GM21619 (cell line): ENCODE results near the gene TMEM37.

Experiments
- ATAC-seq: cut with Tn5 transposase; IDR thresholded peaks from one replicate; pipeline ENCODE4 v1.9.1; 2021; ENCODE audit not compliant: unreplicated experiment

Gene TMEM37

DNA sequence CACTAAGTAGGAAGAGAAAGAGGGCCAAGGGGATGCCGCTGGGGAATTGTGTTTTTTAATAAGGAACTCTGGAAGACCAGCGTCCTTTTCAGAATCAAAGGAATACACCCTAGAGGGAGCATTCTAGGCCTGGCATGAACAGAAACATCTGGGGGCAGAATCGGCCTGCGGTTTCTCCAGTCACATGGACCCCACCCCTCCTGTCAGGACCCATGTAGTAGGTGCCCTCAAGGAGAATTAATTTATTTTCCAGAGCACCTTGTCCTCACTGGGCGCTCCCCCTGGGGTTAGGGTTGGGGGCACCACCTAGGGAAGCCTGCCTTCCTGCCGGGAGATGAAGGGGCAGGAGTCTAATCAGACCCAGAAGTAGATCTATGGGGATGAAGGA is 44.2 kb downstream of the TMEM37 start:
- no peak for ATAC-seq

GRCh38 chr2:119476301-119477112 is 44.9 kb downstream of the TMEM37 start:
- peak; percentile 58 for ATAC-seq

GRCh38 chr2:119477113-119477505 is 45.5 kb downstream of the TMEM37 start:
- ATAC-seq = no peak

GRCh38 chr2:119478188-119478977 is 46.7 kb downstream of the TMEM37 start:
- ATAC-seq = no peak

- no peak for ATAC-seq
Measured at GRCh38 chr2:119478978-119479295, 47.3 kb downstream of the TMEM37 start.

DNA sequence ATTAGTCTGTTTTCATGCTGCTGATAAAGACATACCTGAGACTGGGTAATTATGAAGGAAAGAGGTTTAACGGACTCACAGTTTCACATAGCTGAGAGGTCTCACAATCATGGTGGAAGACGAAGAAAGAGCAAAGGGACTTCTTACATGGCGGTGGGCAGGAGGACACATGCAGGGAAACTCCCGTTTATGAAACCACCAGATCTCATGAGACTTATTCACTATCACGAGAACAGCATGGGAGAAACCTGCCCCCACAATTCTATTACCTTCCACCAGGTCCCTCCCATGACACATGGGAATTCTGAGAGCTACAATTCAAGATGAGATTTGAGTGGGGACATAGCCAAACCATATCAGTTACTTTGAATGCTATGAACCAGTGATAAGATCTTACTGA is 48.5 kb downstream of the TMEM37 start:
- ATAC-seq = no peak

DNA sequence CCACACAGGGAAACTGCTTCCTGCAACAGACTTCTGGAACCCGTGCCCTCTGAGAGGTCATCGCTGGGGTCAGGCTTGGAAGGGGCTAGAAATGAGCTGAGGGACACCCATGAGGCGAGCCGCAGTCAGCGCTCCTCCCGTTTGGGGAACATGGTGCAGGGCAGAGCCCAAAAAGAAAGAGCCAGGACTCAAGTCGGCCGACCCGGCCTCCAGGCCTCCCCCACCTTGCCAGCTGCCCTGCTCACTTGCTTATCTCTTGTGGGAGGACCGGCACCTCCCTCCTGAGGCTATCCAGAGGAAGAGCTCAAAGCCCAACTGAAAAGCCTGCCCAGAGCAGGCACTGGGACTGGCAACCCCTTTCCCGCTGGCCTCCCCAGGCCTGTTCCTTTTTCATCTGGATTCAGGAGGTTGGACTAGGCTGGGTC is 49.1 kb downstream of the TMEM37 start:
- ATAC-seq = no peak

DNA sequence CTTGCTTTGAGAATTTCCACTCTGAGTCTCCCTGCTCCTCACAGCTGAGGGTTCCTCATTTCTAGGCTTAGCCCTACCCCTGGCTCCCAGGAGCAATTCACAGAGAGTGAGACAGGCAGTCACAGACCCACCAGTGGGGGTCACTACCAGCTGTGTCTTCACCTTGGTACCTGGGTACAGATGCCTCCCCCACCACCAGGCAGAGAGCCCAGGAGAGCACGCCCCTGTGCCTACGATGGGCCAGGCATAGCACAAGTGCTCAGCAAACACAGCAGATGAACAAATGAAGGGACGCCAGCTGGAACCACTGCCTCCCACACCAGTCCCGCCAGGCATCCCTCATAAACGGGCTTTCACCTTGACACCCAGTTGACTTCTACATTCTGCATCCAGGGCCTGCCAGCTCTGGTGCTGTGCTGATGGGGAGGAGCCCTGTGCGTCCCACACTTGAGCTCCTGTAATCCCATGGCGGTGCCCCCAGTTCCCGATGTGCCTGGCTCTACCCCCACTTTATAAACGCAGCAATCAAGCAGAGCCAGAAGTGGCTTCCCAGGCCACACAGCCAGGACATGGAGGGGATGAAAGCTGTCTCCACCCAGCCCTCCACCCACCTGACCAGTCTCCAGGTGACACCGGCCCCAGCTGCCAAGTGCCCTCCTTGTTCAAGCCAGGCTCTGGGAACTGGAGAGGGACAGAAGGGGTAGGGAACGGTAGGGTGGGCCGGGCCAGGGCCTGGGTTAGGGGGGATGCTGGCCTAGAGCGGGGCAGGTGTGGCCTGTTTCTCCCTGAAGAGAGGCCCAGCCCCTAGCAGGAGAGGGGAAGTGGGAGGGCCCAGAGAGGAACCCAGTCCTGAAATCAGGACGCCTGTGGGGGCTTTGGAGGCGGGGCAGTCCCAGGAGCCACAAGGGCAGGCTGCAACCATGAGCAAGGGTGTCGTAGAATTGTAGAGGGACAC is 50.1 kb downstream of the TMEM37 start:
- no peak for ATAC-seq

GRCh38 chr2:119482481-119483394 is 51.1 kb downstream of the TMEM37 start:
- no peak for ATAC-seq

DNA sequence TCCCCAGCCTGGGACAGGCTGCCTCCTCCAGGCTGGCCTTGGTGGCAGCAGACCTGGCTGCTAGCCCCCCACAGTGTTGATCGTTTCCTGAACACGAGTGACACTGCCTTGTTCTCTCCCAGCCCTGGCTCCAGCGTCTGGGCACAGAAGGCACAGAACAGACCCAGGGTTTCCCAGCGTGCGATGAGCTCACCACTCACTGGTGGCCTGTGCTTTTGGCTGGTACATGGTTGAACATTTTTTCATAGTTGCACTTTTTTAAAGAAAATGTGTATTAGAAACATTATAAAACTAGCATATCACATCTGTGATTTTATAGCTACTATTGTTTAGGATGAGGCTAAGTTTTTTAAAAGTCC is 51.7 kb downstream of the TMEM37 start:
- no peak for ATAC-seq

DNA sequence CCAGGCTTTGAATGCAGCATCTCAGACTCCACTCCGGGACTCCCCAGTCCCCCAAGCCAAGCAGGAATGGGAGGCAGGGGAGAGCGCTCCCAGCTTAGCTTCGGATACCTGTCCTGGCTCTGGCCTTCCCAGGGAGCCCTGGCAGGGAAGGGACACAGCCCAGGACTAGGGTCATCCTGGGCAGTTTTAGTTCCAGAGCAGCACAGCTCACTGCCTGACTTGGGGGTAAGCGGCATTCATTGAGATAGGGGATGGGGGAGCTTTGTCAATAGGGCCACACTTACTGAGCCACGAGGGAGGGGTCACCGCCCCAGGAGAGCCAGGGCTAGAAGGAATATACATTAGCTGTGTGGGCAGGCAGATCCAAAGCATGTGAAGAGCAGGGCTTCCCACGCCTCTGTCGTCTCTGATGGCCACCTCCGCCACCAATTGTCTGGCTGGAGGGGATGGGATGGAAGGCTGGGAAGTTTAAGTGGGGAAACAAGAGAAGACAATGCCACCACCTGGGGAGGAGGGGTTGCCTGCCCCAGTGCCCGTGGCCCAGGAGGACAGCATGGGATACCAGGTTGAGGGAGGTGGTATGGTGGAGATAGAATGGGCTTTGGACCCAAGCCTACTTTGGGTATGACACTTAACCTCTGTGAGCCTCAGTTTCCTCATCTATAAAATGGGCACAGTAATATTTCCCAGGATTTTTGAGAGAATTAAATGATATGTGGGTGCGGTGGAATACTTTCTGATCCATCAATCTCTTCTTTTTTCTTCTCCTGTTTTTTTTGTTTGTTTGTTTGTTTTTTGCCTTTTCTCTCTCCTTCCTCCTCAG is 52.5 kb downstream of the TMEM37 start:
- no peak for ATAC-seq

DNA sequence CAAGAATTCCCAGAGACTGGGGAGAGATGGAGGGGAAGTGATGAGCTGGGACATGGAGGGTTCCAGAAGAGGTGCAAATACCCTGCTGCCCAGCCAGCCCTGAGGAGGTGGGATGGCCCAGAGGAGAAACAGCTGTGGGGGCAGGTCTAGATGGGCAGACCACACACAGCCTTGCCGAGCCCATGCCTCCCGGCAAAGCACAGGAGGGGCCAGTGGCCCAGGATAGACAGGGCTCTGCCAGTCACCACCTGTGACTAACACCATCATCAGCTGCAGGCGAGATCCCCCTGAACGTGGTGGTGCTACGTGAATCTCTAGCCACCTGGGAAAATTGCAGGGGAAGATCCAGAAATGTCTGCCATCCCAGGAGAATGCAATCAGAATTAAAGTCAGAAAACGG is 53.2 kb downstream of the TMEM37 start:
- no peak for ATAC-seq

DNA sequence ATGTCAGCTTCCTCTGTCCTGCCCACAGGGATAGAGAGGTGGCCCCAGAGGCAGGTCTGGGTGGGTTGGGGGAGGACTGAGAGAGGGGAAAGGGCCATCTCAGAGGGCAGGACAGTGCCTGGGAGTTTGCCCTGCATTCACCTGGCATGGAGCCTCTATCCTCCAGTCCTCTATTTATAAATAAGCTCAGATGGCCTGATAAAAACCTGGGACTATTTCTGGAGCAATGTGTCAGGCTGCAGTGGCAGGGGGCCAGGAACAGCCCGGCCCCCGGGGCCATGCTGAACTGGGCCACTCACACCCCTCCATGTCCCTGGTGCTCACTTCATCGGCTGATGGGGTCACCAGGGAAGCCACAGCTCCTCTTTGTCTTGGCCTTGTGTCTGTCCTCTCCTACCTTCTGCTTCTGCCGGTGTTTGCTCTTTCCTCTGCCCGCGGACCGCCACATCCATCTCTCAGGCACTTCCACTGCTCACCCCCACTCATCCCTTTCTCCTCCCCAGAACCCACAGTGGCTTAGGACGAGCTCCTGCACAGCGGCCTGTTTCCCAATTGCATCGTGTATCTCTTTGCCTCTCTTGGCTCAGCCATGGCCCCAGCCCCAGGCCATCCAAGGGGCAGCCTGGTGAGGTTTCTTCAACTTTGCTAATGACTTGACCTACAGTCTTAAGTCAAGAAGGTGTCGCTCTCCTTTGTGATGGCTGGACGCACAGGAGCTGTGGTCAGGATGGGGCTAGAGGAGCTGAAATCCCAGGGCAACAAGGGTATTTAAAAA is 53.9 kb downstream of the TMEM37 start:
- no peak for ATAC-seq

- ATAC-seq = no peak
Measured at GRCh38 chr2:119486196-119486827, 54.7 kb downstream of the TMEM37 start.

DNA sequence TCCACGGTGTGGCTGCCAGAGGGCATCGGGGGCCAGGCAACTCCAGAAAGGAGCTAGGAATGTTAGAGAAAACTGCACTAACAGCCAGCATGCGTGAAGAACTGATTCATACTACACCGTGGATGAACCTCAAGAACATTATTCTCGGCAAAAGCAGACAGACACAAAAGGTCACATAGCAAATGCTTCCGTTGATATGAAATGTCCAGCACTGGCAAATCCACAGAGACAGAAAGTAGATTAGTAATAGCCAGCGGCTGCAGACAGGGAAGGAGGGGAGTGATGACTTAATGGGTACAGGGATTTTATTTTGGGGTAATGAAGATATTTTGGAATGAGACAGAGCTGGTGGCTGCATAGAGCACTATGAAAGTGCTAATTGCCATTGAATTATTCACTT is 55.2 kb downstream of the TMEM37 start:
- no peak for ATAC-seq

- ATAC-seq = peak; percentile 92
Measured at GRCh38 chr2:119487434-119488244, 56.0 kb downstream of the TMEM37 start.
